GM12801 (cell line): ENCODE data around the gene LMOD2.

Experiments used
- TF ChIP-seq, protein P1 (sequence below): IDR thresholded peaks from one replicate; pipeline ENCODE4 v1.5.1; 2011; ENCODE audit warnings: control low read depth; ENCODE audit not compliant: insufficient read length; ENCODE audit errors: extremely low read depth

Gene LMOD2

DNA sequence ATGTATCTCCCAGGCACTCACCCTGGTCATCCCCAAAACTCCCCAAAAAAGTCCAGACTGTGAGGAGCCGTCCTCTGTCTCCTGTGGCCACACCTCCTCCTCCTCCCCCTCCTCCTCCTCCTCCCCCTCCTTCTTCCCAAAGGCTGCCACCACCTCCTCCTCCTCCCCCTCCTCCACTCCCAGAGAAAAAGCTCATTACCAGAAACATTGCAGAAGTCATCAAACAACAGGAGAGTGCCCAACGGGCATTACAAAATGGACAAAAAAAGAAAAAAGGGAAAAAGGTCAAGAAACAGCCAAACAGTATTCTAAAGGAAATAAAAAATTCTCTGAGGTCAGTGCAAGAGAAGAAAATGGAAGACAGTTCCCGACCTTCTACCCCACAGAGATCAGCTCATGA lies 7.1 kb downstream of the LMOD2 start:
- TF ChIP-seq, protein P1, sequence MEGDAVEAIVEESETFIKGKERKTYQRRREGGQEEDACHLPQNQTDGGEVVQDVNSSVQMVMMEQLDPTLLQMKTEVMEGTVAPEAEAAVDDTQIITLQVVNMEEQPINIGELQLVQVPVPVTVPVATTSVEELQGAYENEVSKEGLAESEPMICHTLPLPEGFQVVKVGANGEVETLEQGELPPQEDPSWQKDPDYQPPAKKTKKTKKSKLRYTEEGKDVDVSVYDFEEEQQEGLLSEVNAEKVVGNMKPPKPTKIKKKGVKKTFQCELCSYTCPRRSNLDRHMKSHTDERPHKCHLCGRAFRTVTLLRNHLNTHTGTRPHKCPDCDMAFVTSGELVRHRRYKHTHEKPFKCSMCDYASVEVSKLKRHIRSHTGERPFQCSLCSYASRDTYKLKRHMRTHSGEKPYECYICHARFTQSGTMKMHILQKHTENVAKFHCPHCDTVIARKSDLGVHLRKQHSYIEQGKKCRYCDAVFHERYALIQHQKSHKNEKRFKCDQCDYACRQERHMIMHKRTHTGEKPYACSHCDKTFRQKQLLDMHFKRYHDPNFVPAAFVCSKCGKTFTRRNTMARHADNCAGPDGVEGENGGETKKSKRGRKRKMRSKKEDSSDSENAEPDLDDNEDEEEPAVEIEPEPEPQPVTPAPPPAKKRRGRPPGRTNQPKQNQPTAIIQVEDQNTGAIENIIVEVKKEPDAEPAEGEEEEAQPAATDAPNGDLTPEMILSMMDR = no peak

DNA sequence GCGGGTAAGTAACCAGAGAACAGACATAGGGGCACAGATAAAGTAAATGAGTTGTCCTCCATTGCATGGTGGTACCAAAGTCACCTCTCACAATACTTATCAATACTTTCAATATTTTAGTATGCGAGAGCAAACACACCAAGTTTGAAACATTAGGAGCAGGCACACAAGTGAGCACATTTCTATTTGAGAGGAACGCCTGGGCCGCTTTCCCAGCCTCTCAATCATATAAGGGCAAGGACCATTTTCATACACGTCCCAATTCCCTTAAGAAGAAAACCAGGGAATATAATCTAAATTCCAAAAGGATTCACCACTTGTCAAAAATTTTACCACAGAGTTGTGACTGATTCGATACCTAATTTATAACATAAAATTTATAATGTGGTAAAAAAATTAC lies 7.5 kb downstream of the LMOD2 start:
- TF ChIP-seq, protein P1 = no peak

DNA sequence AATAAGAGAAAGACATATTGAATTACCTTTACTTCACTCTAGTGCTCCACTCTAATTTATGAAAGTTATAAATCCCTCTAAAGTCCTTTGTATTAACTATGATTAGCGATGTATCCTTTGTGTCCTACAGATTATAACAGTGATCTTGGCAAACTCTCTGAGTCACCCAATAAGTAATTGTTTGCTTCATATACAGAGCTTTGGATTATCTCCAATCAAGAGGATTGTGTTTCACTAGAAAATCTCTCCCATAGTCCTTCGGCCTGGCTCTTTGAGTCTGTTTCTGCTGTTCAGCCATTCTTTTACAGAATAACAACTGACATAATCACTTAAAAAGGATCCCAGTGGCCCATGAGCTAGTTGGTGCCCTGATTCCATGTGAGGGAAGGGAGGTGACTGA lies 9.5 kb downstream of the LMOD2 start:
- TF ChIP-seq, protein P1 = no peak

DNA sequence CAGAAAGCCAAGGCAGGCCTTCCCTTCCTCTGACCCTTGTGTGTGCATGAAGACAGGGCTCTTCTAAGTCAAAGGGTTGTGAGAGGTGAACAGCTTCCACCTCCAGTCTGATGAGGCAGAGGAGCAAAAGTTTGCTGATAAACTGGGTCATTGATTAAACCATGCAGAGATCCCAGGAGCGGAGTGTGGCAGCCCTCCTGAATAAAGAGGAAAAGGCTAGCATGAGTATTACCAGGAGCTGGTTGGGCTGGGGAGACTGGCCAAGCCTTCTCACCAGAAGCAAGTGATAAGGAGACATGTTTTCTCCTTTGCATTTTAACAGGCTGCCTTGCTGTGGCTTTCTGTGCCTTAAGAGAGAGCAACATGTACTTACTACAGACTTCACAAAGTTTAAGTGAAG lies 10.2 kb downstream of the LMOD2 start:
- TF ChIP-seq, protein P1 = no peak

DNA sequence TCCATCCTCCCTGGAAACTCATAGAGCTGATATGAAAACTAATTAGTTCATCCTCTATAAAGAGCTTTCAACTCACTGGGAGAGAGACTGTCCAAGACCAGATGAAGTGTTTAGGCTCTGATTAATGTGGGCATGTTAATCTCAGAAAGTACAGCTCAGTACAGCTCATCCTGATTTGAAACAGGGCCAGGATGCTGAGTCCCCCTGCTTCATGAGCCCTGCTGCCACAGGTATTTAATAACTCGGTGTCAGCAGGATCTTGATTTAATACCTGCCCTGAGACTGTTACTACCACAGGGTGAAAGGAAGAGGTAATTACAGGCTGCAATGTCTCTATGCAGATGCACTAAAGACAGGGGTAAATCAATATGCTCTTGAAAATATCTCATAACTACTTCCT lies 10.8 kb downstream of the LMOD2 start:
- TF ChIP-seq, protein P1 = no peak

DNA sequence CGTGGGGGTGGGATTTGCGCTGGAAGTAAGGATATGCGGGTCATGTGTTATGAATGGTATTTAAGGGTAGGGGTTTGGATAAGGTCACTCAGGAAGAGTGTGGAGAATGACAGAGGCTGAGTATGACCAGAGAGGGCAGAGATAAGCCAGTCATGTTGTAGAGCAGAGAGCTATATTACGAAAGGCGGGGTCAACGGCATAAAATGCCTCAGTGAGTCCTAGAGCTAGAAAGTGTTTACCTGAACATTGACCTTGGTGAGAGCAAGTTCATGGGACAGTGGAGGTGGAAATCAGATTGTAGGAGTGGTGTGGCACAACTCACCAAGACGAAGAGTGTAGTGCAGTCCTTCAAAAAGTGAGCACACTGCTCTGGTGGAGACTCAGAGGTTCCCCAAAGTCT lies 13.8 kb downstream of the LMOD2 start:
- TF ChIP-seq, protein P1 = no peak

DNA sequence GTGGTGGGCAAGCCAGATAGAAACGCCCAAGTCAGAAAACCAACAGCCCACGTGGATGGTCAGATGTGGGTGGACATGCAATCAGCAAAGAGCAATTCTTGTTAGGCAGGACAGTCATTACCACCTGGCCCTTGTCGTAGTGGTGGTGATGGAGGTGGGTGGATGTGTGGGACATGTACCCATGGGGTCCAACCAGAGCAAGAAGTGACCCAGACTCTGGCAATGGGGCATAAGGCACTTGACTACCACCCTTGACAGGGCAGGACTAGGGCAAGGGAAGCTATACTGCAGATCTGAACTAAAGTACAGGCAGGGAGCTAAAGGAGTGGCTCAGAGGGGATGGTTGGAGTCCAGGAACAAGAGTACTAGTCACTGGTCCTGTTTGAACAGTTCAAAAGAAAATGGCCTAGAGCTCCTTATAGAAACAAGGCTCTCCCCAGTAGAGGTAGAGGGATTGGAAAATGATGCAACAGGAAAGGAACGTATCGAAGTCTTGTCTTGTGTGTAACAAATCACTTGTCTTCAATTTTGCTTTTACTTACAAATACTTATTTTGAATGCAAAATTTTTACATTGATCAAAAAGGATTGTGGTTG lies 17.6 kb downstream of the LMOD2 start:
- TF ChIP-seq, protein P1 = no peak
